SIG-M5 (cell line): ENCODE measurements around the gene PIK3C2B.

Experiments used
- DNase-seq: peaks from one replicate; lab custom pipeline; 2025; lab: John Stamatoyannopoulos, UW

Gene PIK3C2B

GRCh38 chr1:204459706-204460105 lies 34.9 kb downstream of the PIK3C2B start:
- DNase-seq: no peak

- no peak for DNase-seq
These were observed 36.9 kb downstream of the PIK3C2B start for GRCh38 chr1:204457666-204458065.

- no peak for DNase-seq
These were observed 37.7 kb downstream of the PIK3C2B start for GRCh38 chr1:204456826-204457442.

GRCh38 chr1:204455831-204456145 lies 38.8 kb downstream of the PIK3C2B start:
- no peak for DNase-seq

GRCh38 chr1:204455063-204455830 lies 39.4 kb downstream of the PIK3C2B start:
- DNase-seq: no peak

- no peak for DNase-seq
These were observed 40.1 kb downstream of the PIK3C2B start for GRCh38 chr1:204454476-204454875.

GRCh38 chr1:204453141-204453772 lies 41.3 kb downstream of the PIK3C2B start:
- no peak for DNase-seq

GRCh38 chr1:204451352-204452124 lies 43.1 kb downstream of the PIK3C2B start:
- no peak for DNase-seq

- DNase-seq: no peak
These were observed 43.9 kb downstream of the PIK3C2B start for GRCh38 chr1:204450461-204451257.

- DNase-seq: no peak
These were observed 44.8 kb downstream of the PIK3C2B start for GRCh38 chr1:204449678-204450280.

GRCh38 chr1:204448991-204449677 lies 45.5 kb downstream of the PIK3C2B start:
- no peak for DNase-seq

GRCh38 chr1:204448344-204448964 lies 46.2 kb downstream of the PIK3C2B start:
- DNase-seq: no peak

- DNase-seq: no peak
These were observed 46.9 kb downstream of the PIK3C2B start for GRCh38 chr1:204447736-204448135.

- DNase-seq: no peak
These were observed 47.4 kb downstream of the PIK3C2B start for GRCh38 chr1:204447190-204447589.

GRCh38 chr1:204446413-204447111 lies 48.0 kb downstream of the PIK3C2B start:
- DNase-seq: no peak

- no peak for DNase-seq
These were observed 48.7 kb downstream of the PIK3C2B start for GRCh38 chr1:204445860-204446412.
